AG04449 (cell line): ENCODE data around the gene TBCEL.

Experiments used
- CTCF ChIA-PET: fragments of 350-600 bp; formaldehyde crosslinking; extraction: SDS; loops from one replicate; lab custom pipeline; 2021; ENCODE audit warnings: antibody characterized with exemption; lab: Yijun Ruan, JAX
- POLR2A ChIA-PET: fragments of 400-600, 350-600 bp; formaldehyde crosslinking; extraction: SDS; loops from one replicate; lab custom pipeline; 2020; ENCODE audit warnings: antibody characterized with exemption, inconsistent platforms; lab: Yijun Ruan, JAX
- DNase-seq: peaks from one replicate; pipeline ENCODE4 v3.0.0-alpha.2; 2010; ENCODE audit warnings: low read depth, low spot score
- H3K4me3 ChIP-seq: 2 replicates; pipeline ENCODE4 v1.5.1; 2011; ENCODE audit warnings: low read depth, mild to moderate bottlenecking, control low read depth, low read length
- TF ChIP-seq, protein P1 (sequence below): IDR thresholded peaks from one replicate; pipeline ENCODE4 v1.5.1; 2011; ENCODE audit warnings: mild to moderate bottlenecking, moderate library complexity, low read length, control low read depth, inconsistent platforms; ENCODE audit not compliant: insufficient read depth; ENCODE audit errors: missing control alignments

The TBCEL gene

DNA sequence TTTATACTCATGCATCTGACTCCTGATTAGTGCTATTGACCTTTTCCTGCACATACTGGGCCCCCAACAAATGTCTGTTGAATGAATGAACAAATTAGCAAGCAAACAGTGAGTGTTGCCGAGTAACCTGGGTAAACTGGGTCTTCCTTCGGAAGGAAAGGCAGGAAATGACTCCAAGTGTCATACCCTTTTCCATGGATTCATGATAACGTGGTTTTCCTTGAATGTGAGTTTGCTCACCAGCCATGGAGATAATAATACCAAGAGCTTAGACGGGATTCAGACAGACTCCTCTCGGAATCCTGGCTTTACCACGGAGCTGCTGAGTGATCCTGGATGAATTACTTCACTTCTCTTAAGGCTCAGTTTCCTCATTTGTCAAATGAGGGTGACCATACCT is 93.9 kb downstream of the TBCEL start:
- TF ChIP-seq, protein P1, sequence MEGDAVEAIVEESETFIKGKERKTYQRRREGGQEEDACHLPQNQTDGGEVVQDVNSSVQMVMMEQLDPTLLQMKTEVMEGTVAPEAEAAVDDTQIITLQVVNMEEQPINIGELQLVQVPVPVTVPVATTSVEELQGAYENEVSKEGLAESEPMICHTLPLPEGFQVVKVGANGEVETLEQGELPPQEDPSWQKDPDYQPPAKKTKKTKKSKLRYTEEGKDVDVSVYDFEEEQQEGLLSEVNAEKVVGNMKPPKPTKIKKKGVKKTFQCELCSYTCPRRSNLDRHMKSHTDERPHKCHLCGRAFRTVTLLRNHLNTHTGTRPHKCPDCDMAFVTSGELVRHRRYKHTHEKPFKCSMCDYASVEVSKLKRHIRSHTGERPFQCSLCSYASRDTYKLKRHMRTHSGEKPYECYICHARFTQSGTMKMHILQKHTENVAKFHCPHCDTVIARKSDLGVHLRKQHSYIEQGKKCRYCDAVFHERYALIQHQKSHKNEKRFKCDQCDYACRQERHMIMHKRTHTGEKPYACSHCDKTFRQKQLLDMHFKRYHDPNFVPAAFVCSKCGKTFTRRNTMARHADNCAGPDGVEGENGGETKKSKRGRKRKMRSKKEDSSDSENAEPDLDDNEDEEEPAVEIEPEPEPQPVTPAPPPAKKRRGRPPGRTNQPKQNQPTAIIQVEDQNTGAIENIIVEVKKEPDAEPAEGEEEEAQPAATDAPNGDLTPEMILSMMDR, result no peak
- CTCF ChIA-PET, result no interaction called here
- no peak overlapping the region for H3K4me3 ChIP-seq
- POLR2A ChIA-PET, result no interaction called here
- no peak for DNase-seq

DNA sequence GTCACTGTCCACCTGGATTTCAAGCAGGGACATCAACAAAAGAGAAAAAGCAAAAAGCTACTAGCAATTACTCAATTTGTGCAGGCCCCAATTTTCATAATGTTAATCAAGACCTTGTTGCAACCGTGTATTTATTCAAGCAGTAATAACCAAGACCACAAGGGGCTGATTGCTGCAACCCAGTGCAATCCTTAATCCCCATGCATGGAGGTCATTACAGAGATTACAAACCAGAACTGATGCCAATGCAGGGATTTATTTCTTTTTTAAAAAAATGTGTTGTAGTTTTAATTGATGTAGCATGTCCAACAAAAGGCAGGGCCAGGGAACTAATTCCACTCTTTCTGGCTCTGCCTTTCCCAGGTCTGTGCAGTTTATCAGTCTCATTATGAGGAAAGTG is 95.5 kb downstream of the TBCEL start:
- no peak for DNase-seq

DNA sequence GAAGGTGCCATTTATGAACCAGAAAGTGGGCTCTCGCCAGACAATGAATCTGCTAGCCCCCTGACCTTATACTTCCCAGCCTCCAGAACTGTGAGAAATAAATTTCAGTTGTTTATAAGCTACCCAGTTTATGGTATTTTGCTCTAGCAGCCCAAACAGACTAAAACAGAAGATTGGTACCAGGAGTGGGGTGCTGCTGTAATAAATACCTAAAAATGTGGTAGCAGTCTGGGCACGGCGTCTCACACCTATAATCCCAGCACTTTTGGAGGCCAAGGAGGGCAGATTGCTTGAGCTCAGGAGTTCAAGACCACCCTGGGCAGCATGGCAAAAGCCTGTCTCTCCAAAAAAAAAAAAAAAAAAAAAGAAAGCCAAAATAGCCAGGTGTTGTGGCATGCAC is 98.4 kb downstream of the TBCEL start:
- POLR2A ChIA-PET, result no interaction called here
- no peak for DNase-seq
- no peak overlapping the region for H3K4me3 ChIP-seq
- CTCF ChIA-PET, result interaction anchor here (2.1 kb wide), 1 partner anchor 9 kb away, joined by 6 read pairs; no protein-coding TSS in a partner anchor
- TF ChIP-seq, protein P1, result no peak

More for the DNA sequence above, 95.5 kb downstream of the TBCEL start:
- CTCF ChIA-PET, result interaction anchor here (1.1 kb wide), 1 partner anchor 318 kb away, joined by 3 read pairs; no protein-coding TSS in a partner anchor
- TF ChIP-seq, protein P1, result no peak
- POLR2A ChIA-PET, result interaction anchor here (0.7 kb wide), 1 partner anchor 1426 kb away, joined by 3 read pairs; no protein-coding TSS in a partner anchor
- H3K4me3 ChIP-seq, result no peak overlapping the region

DNA sequence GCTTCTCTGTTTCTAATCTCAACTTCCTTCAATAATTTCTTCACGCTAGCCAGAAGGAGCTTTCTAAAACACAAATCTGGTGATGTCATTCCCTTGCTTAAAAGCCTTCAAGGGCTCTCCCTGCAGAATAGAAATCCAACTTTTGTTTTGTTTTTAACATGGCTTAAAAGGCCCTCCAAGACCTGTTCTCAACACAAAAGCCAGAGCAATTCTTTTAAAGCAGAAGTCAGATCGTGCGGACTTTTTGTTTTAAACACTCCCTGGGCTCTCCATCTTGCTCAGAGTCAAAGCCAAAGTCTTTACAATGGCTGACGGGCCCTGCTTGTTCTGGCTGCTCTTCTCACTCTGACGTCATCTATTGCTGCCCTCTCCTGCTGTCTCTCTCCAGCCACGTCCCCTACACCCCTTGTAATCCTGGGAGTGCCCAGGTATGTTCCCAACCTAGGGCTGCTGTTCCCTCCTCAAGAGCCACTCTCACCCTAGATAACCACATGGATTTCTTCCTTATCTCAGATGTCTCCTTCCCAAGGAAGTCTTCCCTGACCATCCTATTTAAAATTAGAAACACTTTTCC is 99.7 kb downstream of the TBCEL start:
- H3K4me3 ChIP-seq, result no peak overlapping the region
- TF ChIP-seq, protein P1, result no peak
- ChIA-PET POLR2A (no interaction called here), CTCF (interaction anchor here (2.1 kb wide), 1 partner anchor 10 kb away, joined by 6 read pairs; no protein-coding TSS in a partner anchor)
- DNase-seq, result no peak

DNA sequence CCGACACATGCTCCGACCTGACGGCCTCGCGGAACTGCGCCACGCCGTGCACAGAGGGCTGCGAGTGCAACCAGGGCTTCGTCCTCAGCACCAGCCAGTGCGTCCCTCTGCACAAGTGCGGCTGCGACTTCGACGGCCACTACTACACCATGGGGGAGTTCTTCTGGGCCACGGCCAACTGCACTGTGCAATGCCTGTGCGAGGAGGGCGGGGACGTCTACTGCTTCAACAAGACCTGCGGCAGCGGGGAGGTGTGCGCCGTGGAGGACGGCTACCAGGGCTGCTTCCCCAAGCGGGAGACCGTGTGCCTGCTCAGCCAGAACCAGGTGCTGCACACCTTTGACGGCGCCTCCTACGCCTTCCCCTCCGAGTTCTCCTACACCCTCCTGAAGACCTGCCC is 103.9 kb downstream of the TBCEL start:
- ChIA-PET CTCF (no interaction called here), POLR2A (no interaction called here)
- H3K4me3 ChIP-seq, result no peak overlapping the region
- no peak for DNase-seq
- TF ChIP-seq, protein P1, result no peak

DNA sequence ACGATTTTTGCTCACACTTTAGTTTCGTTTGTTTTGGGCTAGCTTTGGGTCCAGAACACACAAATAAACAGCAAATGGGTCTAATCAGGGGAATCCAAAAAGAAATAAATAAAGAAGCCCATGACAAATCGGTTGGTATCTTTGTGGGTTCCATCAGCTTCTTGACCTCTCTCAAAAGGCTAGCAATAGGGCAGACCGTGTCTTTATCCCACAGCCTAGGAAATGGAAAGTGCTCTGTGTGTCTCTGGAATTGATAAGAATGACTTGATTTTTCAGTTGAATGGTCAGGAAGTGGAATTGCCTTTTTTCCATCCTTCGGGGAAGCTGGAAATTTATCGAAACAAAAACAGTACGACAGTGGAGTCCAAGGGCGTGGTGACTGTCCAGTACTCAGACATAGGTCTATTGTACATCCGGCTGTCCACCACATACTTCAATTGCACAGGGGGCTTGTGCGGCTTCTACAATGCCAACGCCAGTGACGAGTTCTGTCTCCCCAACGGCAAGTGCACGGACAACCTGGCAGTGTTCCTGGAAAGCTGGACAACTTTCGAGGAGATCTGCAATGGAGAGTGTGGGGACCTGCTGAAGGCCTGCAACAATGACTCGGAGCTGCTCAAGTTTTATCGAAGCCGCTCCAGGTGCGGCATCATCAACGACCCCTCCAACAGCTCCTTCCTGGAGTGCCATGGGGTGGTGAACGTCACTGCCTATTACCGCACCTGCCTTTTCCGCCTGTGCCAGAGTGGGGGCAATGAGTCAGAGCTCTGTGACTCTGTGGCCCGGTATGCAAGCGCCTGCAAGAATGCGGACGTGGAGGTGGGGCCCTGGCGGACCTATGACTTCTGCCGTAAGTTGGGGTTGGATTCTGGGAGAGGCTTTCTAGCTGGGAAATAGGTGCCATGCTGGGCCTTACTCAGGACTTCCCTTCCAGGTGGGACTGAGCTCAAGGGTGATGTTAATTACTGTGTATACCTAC is 105.7 kb downstream of the TBCEL start:
- CTCF ChIA-PET, result interaction anchor here (1.0 kb wide), 1 partner anchor 17 kb away, joined by 3 read pairs; no protein-coding TSS in a partner anchor
- POLR2A ChIA-PET, result no interaction called here
- no peak for DNase-seq

More for the DNA sequence above, 105.7 kb downstream of the TBCEL start:
- no peak overlapping the region for H3K4me3 ChIP-seq
- TF ChIP-seq, protein P1, result no peak
